Stimulated activated naive CD4-positive, alpha-beta T cell treated with Interleukin-2 at 50 U/mL for 16 hours (primary cell): ENCODE results near the gene TADA2B.
A peak's percentile ranks its signal among the peaks of the same experiment; 100 is the strongest.
"Not testable (repeated sequence)": the region's sequence is repeated elsewhere in the genome, so short reads cannot be mapped to it uniquely, and the experiment has no call there.

Source experiments
- DNase-seq: peaks from one replicate; lab custom pipeline; 2025; lab: John Stamatoyannopoulos, UW

TADA2B gene

GRCh38 chr4:7060346-7061150 is 17.4 kb downstream of the TADA2B start:
- DNase-seq: no peak

GRCh38 chr4:7061815-7062214 is 18.6 kb downstream of the TADA2B start:
- DNase-seq: no peak

GRCh38 chr4:7062816-7063215 is 19.6 kb downstream of the TADA2B start:
- DNase-seq: no peak

- no peak for DNase-seq
Observed at GRCh38 chr4:7063362-7063761, 20.2 kb downstream of the TADA2B start.

GRCh38 chr4:7066006-7066405 is 22.8 kb downstream of the TADA2B start:
- no peak for DNase-seq

- DNase-seq: no peak
Observed at GRCh38 chr4:7066493-7066892, 23.3 kb downstream of the TADA2B start.

- DNase-seq: no peak
Observed at GRCh38 chr4:7067126-7067451, 23.9 kb downstream of the TADA2B start.

- DNase-seq: peak; percentile 98
Observed at GRCh38 chr4:7067452-7068278, 24.5 kb downstream of the TADA2B start, which contains the start of gene GRPEL1. Gene GRPEL1 (minus strand): TSS chr4:7068064. CDS start chr4:7068032, 32 bp downstream.

GRCh38 chr4:7068279-7068842 is 25.2 kb downstream of the TADA2B start:
- DNase-seq: no peak

- DNase-seq: no peak
Observed at GRCh38 chr4:7068883-7069282, 25.7 kb downstream of the TADA2B start.

- peak; percentile 77 for DNase-seq
Observed at GRCh38 chr4:7070729-7071511, 27.7 kb downstream of the TADA2B start.

- no peak for DNase-seq
Observed at GRCh38 chr4:7073059-7073458, 29.9 kb downstream of the TADA2B start.

GRCh38 chr4:7073526-7074390 is 30.6 kb downstream of the TADA2B start:
- no peak for DNase-seq

- no peak for DNase-seq
Observed at GRCh38 chr4:7074426-7074825, 31.3 kb downstream of the TADA2B start.

GRCh38 chr4:7075962-7076695 is 33.0 kb downstream of the TADA2B start:
- DNase-seq: no peak

- DNase-seq: no peak
Observed at GRCh38 chr4:7076696-7077082, 33.5 kb downstream of the TADA2B start.

- no peak for DNase-seq
Observed at GRCh38 chr4:7077371-7077770, 34.2 kb downstream of the TADA2B start.

GRCh38 chr4:7078025-7078424 is 34.9 kb downstream of the TADA2B start:
- DNase-seq: no peak

- not testable (repeated sequence) for DNase-seq
Observed at GRCh38 chr4:7079483-7079882, 36.3 kb downstream of the TADA2B start.

- DNase-seq: not testable (repeated sequence)
Observed at GRCh38 chr4:7079909-7080308, 36.7 kb downstream of the TADA2B start.
